Large intestine (tissue), 3 donors: ENCODE data around the gene MAPKAPK3. TPM values are rescaled to one million over a fixed set of nuclear protein-coding genes. Genes with fewer than 3 reads are reported as not detected.

Experiments
- DNase-seq, 2 donors: peaks; one replicate each; pipeline versions ENCODE4 v3.0.0 to v3.0.0-alpha.2; 2013
- H3K27ac ChIP-seq: one replicate; pipeline ENCODE4 v1.5.1; 2013; ENCODE audit warnings: low read length
- H3K27me3 ChIP-seq: 2 replicates; pipeline ENCODE4 v1.6.1; 2013; ENCODE audit warnings: low read length; ENCODE audit not compliant: control insufficient read depth, insufficient read depth
- H3K36me3 ChIP-seq: 2 replicates; pipeline ENCODE4 v1.6.1; 2013; ENCODE audit warnings: low read length; ENCODE audit not compliant: control insufficient read depth, insufficient read depth
- H3K4me1 ChIP-seq: one replicate; pipeline ENCODE4 v1.6.1; 2013; ENCODE audit warnings: low read length; ENCODE audit not compliant: control insufficient read depth, insufficient read depth
- H3K4me3 ChIP-seq: one replicate; pipeline ENCODE4 v1.5.1; 2013; ENCODE audit warnings: low read length
- H3K9me3 ChIP-seq: one replicate; pipeline ENCODE4 v1.6.1; 2013; ENCODE audit warnings: mild to moderate bottlenecking, low read depth, low read length, moderate library complexity; ENCODE audit not compliant: control insufficient read depth
- WGBS: methylation state at CpG from one replicate; pipeline ENCODE4 v1.1.5; 2013; ENCODE audit warnings: low lambda C conversion rate; ENCODE audit not compliant: insufficient coverage; 5-methylcytosine and 5-hydroxymethylcytosine counted together
- polyA plus RNA-seq: library from polyadenylated mRNA; unstranded; fragments of 120-200 nt; gene quantifications from one replicate; pipeline ENCODE4 v1.2.1, GENCODE V29; 2013

Gene MAPKAPK3
- polyA plus RNA-seq, 1 donor, result 81.6 TPM

DNA sequence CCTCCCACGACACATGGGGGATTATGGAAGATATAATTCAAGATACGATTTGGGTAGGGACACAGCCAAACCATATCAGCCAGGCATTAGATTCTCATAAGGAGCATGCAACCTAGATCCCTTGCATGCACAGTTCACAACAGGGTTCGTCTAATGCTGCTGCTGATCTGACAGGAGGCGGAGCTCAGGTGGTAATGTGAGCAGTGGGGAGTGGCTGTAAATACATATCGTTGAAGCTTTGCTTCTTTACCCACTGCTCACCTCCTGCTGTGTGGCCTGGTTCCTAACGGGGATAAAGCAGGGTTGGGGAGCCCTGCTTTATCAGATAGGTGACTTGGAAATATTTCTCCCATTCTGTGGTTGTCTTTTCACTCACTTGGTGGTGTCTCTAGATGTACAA lies 72.6 kb downstream of the MAPKAPK3 start:
- Histone ChIP-seq H3K27me3 (peaks cover 5% of the 10 kb centered on the region), H3K9me3 (no peaks in the 10 kb centered on the region), H3K36me3 (no peaks in the 10 kb centered on the region), H3K4me1 (no peaks in the 10 kb centered on the region), H3K27ac (no peak overlapping the region), H3K4me3 (no peak overlapping the region)
- no peak for DNase-seq
- WGBS, result no CpG with 5 or more reads among the region's 6 CpGs

DNA sequence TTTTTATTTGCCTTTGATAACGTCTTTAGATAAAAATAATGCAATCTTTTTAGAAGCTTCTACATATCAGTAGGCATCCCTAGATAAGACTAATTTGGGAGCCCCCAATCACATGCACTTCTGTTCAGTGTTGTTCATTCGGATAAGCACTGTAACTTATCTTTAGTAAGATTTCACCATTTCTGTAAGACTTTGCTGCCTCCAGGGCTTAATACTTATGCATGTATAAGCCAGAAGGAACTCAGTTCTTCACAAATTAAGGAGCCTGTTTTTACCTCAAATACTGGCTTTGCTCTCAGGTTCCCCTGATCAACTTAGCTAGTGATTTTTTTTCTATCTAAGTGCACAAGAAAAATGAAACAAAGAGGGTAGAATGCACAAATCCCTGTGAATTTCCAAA lies 78.1 kb downstream of the MAPKAPK3 start:
- WGBS, result 60% methylated on average over 2 of the region's 2 CpGs

DNA sequence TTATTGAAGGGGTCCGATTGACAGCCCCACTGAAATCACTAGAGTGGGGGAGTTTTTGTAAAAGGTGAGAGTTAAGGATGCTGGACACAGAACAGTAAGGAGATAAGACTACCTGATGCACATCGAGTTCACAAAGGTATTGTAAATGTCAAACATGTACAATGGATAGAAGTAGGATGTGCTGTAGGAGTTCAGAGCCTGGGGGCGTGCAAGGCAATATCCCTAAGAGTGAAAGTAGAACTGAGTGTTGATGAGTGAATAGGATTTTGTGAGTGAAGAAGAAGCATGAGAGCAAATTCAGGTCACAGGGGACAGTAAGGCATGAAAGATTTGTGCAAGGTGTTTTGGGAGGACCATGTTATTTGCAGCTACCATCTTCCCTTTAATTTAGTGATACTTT lies 79.3 kb downstream of the MAPKAPK3 start:
- H3K9me3 ChIP-seq, result no peaks in the 10 kb centered on the region
- no peaks in the 10 kb centered on the region for H3K4me1 ChIP-seq
- 71% methylated on average over 1 of the region's 3 CpGs for WGBS
- peaks cover 3% of the 10 kb centered on the region for H3K27me3 ChIP-seq
- no peak overlapping the region for H3K4me3 ChIP-seq
- H3K36me3 ChIP-seq, result no peaks in the 10 kb centered on the region
- no peak overlapping the region for H3K27ac ChIP-seq
- no peak for DNase-seq

More for the DNA sequence above, 78.1 kb downstream of the MAPKAPK3 start:
- Histone ChIP-seq H3K27ac (no peak overlapping the region), H3K4me3 (no peak overlapping the region), H3K4me1 (no peaks in the 10 kb centered on the region), H3K27me3 (peaks cover 3% of the 10 kb centered on the region), H3K9me3 (no peaks in the 10 kb centered on the region), H3K36me3 (no peaks in the 10 kb centered on the region)
- no peak for DNase-seq

DNA sequence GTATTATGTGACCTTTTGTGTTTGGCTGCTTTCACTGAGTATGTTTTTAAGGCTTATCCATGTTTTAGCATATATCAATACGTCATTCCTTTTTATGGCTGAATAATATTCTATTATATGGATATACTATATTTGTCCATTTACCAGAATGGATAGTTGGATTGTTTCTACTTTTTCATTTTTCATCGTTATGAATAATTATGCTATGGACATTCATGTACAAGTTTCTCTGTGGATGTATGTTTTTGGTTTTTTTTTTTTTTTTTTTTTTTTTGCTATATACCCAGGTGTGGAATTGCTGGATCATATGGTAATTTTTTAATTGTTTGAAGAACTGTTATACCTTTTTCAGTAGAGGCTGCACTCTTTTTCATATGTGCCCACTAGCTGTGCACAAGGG lies 81.3 kb downstream of the MAPKAPK3 start:
- no peaks in the 10 kb centered on the region for H3K27me3 ChIP-seq
- no peak overlapping the region for H3K4me3 ChIP-seq
- 100% methylated on average over 2 of the region's 2 CpGs for WGBS
- DNase-seq, result no peak
- no peaks in the 10 kb centered on the region for H3K9me3 ChIP-seq
- H3K4me1 ChIP-seq, result no peaks in the 10 kb centered on the region
- H3K36me3 ChIP-seq, result no peaks in the 10 kb centered on the region
- no peak overlapping the region for H3K27ac ChIP-seq

Other genes with a start within 250 kb of the MAPKAPK3 start
- gene CACNA2D2, start 113.5 kb upstream of the MAPKAPK3 start, polyA plus RNA-seq, result 7.5 TPM
- 6.8 TPM for gene C3orf18, start 49.4 kb upstream of the MAPKAPK3 start, polyA plus RNA-seq
- 29.9 TPM for gene HEMK1, start 47.6 kb upstream of the MAPKAPK3 start, polyA plus RNA-seq
- 47.8 TPM for gene CISH, start 5.4 kb upstream of the MAPKAPK3 start, polyA plus RNA-seq
- gene DOCK3, start 57.8 kb downstream of the MAPKAPK3 start, polyA plus RNA-seq, result 0.81 TPM